Sigmoid colon (tissue), 4 donors: ENCODE measurements around the gene NHEJ1.

ENCODE experiments used
- CTCF ChIP-seq, 4 experiments: fragments of 450-650 bp in 3 of 4; fragments of 200-600 bp in 1 of 4; IDR thresholded peaks; one replicate each; pipeline ENCODE4 v1.5.1; 2016 to 2019; ENCODE audit warnings: antibody characterized with exemption in 4 of 4, mild to moderate bottlenecking in 3 of 4, moderate library complexity in 2 of 4
- POLR2A ChIP-seq, 2 donors: fragments of 450-650 bp; IDR thresholded peaks; one replicate each; pipeline ENCODE4 v1.6.1; 2016; ENCODE audit warnings: antibody characterized with exemption in 2 of 2, mild to moderate bottlenecking in 2 of 2, moderate library complexity in 2 of 2
- POLR2AphosphoS5 ChIP-seq, 4 donors: sonication (generic); formaldehyde crosslinking; IDR thresholded peaks; one replicate each; pipeline ENCODE4 v1.6.1; 2017; ENCODE audit warnings: antibody characterized with exemption in 4 of 4

GRCh38 chr2:219059375-219059724 is 101.3 kb downstream of the NHEJ1 start:
- TF ChIP-seq CTCF (IDR thresholded peaks at IDR 0.05): no peak
- no peak for TF ChIP-seq POLR2AphosphoS5 (IDR thresholded peaks at IDR 0.05)
- no peak for TF ChIP-seq POLR2A (IDR thresholded peaks at IDR 0.05)
